ENCODE results near the gene PPFIA2.
A peak's percentile ranks its signal among the peaks of the same experiment; 100 is the strongest.

Gene PPFIA2

DNA sequence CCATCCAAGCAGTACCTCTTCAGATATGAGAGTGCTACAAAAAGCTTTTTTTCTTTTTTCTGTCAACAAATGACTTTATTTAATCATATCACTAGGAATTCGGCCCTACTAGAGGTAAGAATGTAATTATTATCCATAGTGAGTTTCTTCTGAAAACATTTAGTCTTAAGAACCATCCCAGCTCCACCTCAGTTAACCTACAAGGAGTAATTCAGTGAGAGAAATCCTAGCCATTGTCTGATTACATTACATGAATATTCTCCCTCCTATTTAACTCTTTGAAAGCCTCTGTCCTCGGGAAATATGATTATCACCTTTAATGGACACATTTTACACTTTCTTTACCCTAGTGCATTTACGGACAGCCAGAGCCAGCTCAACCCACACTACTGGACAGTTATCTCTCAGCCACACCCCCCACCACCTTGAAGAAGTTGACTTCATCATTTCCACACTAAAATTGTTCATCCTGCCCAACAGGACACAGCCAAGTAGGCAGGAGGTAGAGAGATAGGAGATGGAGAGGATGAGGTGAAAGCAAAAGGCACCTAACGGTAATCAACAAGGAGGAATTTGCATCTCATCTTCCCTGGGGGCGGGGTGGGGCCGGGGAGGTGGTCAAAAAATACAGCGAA is 1.3 kb downstream of the PPFIA2 start:
- no peak for TF ChIP-seq ZBTB7A (IDR thresholded peaks at IDR 0.05; ENCODE audit: low read depth)
- TF ChIP-seq, protein P1, sequence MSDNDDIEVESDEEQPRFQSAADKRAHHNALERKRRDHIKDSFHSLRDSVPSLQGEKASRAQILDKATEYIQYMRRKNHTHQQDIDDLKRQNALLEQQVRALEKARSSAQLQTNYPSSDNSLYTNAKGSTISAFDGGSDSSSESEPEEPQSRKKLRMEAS (IDR thresholded peaks at IDR 0.05), result no peak
- no peak for TF ChIP-seq NFIC (IDR thresholded peaks at IDR 0.05)
- no peak for TF ChIP-seq CEBPB (IDR thresholded peaks at IDR 0.05)
- TF ChIP-seq TAF1 (IDR thresholded peaks at IDR 0.05; ENCODE audit: low read depth), result no peak
- TF ChIP-seq, protein P2, sequence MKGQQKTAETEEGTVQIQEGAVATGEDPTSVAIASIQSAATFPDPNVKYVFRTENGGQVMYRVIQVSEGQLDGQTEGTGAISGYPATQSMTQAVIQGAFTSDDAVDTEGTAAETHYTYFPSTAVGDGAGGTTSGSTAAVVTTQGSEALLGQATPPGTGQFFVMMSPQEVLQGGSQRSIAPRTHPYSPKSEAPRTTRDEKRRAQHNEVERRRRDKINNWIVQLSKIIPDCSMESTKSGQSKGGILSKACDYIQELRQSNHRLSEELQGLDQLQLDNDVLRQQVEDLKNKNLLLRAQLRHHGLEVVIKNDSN (IDR thresholded peaks at IDR 0.05), result no peak
- TF ChIP-seq FOXM1 (IDR thresholded peaks at IDR 0.05; ENCODE audit: borderline replicate concordance, low read depth), result no peak
- no peak for TF ChIP-seq TCF12 (IDR thresholded peaks at IDR 0.05; ENCODE audit: low read depth)

DNA sequence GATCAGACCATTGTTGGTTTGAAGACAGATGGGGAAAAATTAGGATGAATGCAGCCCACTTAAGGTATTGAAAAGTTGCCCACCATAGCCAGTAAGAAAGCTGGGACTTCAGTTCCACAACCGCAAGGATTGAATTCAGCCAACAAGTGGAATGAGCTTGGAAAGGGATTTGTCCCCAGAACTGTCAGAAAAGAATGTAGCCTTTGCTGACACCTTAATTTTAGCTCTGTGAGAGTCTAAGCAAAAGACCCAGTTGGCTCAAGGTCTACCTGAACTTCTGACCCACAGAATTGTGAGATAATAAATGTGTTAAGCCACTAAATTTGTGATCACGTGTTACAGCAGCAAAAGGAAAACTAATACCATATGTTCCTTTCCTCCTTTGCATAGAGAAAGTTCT is 29.4 kb downstream of the PPFIA2 start:
- TF ChIP-seq ZBTB7A (IDR thresholded peaks at IDR 0.05; ENCODE audit: low read depth) (no peak), TCF12 (IDR thresholded peaks at IDR 0.05; ENCODE audit: low read depth) (no peak), TAF1 (IDR thresholded peaks at IDR 0.05; ENCODE audit: low read depth) (no peak), RAD21 (IDR thresholded peaks at IDR 0.05; ENCODE audit: low read depth) (no peak), CEBPB (IDR thresholded peaks at IDR 0.05) (no peak)
- TF ChIP-seq, protein P1 (IDR thresholded peaks at IDR 0.05), result no peak

DNA sequence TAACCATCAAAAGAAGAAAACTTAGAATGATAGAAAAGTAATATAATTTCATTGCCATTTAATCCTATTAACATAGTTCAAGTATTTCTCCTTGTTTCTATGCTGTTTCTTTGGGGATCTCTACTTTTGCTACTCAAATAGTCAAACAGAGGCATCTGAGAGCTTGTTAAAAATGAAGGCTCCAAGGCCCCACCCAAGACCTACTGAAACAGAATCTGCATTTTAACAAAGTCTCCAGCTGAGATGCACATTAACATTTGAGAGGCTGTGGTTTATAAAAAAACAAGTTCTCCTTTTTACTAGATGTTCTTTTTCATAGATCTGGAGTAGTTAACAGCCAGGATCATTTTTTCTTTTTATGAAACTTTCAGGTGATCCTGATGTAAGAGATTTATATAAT is 31.8 kb downstream of the PPFIA2 start:
- TF ChIP-seq NFIC (IDR thresholded peaks at IDR 0.05) (no peak), EP300 (IDR thresholded peaks at IDR 0.05; ENCODE audit: borderline replicate concordance) (no peak), CREB1 (IDR thresholded peaks at IDR 0.05; ENCODE audit: low read depth) (no peak), RAD21 (IDR thresholded peaks at IDR 0.05; ENCODE audit: low read depth) (no peak)
- TF ChIP-seq, protein P1 (IDR thresholded peaks at IDR 0.05), result no peak
- TF ChIP-seq, protein P3, sequence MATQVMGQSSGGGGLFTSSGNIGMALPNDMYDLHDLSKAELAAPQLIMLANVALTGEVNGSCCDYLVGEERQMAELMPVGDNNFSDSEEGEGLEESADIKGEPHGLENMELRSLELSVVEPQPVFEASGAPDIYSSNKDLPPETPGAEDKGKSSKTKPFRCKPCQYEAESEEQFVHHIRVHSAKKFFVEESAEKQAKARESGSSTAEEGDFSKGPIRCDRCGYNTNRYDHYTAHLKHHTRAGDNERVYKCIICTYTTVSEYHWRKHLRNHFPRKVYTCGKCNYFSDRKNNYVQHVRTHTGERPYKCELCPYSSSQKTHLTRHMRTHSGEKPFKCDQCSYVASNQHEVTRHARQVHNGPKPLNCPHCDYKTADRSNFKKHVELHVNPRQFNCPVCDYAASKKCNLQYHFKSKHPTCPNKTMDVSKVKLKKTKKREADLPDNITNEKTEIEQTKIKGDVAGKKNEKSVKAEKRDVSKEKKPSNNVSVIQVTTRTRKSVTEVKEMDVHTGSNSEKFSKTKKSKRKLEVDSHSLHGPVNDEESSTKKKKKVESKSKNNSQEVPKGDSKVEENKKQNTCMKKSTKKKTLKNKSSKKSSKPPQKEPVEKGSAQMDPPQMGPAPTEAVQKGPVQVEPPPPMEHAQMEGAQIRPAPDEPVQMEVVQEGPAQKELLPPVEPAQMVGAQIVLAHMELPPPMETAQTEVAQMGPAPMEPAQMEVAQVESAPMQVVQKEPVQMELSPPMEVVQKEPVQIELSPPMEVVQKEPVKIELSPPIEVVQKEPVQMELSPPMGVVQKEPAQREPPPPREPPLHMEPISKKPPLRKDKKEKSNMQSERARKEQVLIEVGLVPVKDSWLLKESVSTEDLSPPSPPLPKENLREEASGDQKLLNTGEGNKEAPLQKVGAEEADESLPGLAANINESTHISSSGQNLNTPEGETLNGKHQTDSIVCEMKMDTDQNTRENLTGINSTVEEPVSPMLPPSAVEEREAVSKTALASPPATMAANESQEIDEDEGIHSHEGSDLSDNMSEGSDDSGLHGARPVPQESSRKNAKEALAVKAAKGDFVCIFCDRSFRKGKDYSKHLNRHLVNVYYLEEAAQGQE (IDR thresholded peaks at IDR 0.05; ENCODE audit: low read depth), result no peak

DNA sequence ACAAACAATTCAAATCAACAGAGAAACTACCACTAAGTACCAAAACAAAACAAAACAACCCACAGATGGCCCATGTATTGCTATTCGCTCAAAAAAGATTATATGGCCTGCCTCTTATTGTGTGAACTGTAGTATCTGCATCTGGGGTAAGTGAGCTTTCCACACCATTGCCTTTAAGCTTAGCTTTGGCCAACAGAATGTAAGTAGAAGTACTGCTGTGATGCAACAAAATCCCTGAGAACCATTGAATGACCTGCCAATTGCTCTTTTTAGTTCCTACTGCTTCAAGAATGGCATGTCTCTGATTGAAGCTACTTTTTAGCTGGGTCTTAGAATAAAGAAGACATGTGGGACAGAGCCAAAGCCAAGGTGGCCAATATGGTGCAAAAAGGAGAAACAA is 32.5 kb downstream of the PPFIA2 start:
- TF ChIP-seq ZBTB7A (IDR thresholded peaks at IDR 0.05; ENCODE audit: low read depth) (no peak), CEBPB (IDR thresholded peaks at IDR 0.05) (peak; percentile 46; the same call in 1 of the 2 replicates), EGR1 (IDR thresholded peaks at IDR 0.05) (no peak), RAD21 (IDR thresholded peaks at IDR 0.05; ENCODE audit: low read depth) (no peak), TCF12 (IDR thresholded peaks at IDR 0.05; ENCODE audit: low read depth) (no peak), EP300 (IDR thresholded peaks at IDR 0.05; ENCODE audit: borderline replicate concordance) (no peak), TAF1 (IDR thresholded peaks at IDR 0.05; ENCODE audit: low read depth) (no peak)
- TF ChIP-seq, protein P1 (IDR thresholded peaks at IDR 0.05), result no peak
- TF ChIP-seq, protein P3 (IDR thresholded peaks at IDR 0.05; ENCODE audit: low read depth), result no peak

DNA sequence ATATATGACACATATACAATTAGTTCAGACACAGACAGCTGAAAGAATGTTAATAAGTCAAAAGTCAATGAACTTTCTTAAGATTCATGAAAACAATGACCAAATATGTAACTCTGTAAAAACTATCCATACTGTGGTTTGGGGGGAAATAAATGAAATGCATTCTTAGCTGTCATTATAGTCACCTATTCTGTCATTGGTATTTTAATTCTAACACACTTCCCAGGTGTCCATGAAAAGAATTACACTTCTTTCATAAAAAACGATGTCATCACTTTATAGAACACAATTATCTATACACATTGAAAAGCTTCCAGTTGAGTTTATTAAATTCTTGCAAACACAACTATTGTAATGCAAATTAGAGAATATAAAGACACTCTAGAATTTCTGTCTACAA is 35.8 kb downstream of the PPFIA2 start:
- no peak for TF ChIP-seq EGR1 (IDR thresholded peaks at IDR 0.05)
- no peak for TF ChIP-seq RAD21 (IDR thresholded peaks at IDR 0.05; ENCODE audit: low read depth)
- no peak for TF ChIP-seq TEAD4 (IDR thresholded peaks at IDR 0.05)
- no peak for TF ChIP-seq FOXM1 (IDR thresholded peaks at IDR 0.05; ENCODE audit: borderline replicate concordance, low read depth)
- TF ChIP-seq TAF1 (IDR thresholded peaks at IDR 0.05; ENCODE audit: low read depth), result no peak
- no peak for TF ChIP-seq ZBTB7A (IDR thresholded peaks at IDR 0.05; ENCODE audit: low read depth)
- TF ChIP-seq, protein P1 (IDR thresholded peaks at IDR 0.05), result no peak
- TF ChIP-seq, protein P2 (IDR thresholded peaks at IDR 0.05), result no peak
- TF ChIP-seq CEBPB (IDR thresholded peaks at IDR 0.05), result no peak
- TF ChIP-seq CREB1 (IDR thresholded peaks at IDR 0.05; ENCODE audit: low read depth), result no peak

DNA sequence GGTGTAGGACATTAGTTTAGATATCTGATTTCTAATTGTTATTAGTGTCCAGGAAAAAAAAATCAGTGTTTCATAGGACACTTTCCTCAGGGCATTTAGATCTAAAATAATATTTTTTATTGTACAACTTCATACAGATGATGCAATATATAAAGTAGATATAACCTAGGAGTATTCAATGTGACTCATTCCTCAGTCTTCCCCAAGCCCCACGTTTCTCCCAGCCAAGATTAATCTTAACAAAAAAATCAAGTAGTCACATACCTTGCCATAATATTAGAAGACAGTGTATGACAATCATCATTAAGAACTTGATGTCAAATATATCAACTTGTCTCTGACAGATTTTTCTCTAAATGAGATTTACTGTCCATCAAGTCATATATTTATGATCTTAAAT is 37.1 kb downstream of the PPFIA2 start:
- TF ChIP-seq, protein P3 (IDR thresholded peaks at IDR 0.05; ENCODE audit: low read depth), result no peak
- TF ChIP-seq RAD21 (IDR thresholded peaks at IDR 0.05; ENCODE audit: low read depth) (no peak), TCF12 (IDR thresholded peaks at IDR 0.05; ENCODE audit: low read depth) (no peak), EP300 (IDR thresholded peaks at IDR 0.05; ENCODE audit: borderline replicate concordance) (no peak), TAF1 (IDR thresholded peaks at IDR 0.05; ENCODE audit: low read depth) (no peak), NFIC (IDR thresholded peaks at IDR 0.05) (no peak), ZBTB7A (IDR thresholded peaks at IDR 0.05; ENCODE audit: low read depth) (no peak), EGR1 (IDR thresholded peaks at IDR 0.05) (no peak), YY1 (IDR thresholded peaks at IDR 0.05; ENCODE audit: low read depth) (no peak), CREB1 (IDR thresholded peaks at IDR 0.05; ENCODE audit: low read depth) (no peak), TEAD4 (IDR thresholded peaks at IDR 0.05) (no peak), CEBPB (IDR thresholded peaks at IDR 0.05) (no peak), FOXM1 (IDR thresholded peaks at IDR 0.05; ENCODE audit: borderline replicate concordance, low read depth) (no peak)
- TF ChIP-seq, protein P1 (IDR thresholded peaks at IDR 0.05), result no peak
- TF ChIP-seq, protein P2 (IDR thresholded peaks at IDR 0.05), result no peak
